IMR-90 (cell line): ENCODE results near the gene IFRD2. TPM values are rescaled to one million over a fixed set of nuclear protein-coding genes. Genes with fewer than 3 reads are reported as not detected.
A peak's percentile ranks its signal among the peaks of the same experiment; 100 is the strongest.

Experiments used
- ATAC-seq: fragments of 200-7000 bp; cut with Tn5 transposase; 2 replicates; pipeline ENCODE4 v1.9.1; 2020; ENCODE audit warnings: low read depth, mild to moderate bottlenecking, moderate library complexity
- BruUV-seq: library from RNA; stranded (reverse); fragments of 400-500 nt; replicated peaks from 2 replicates; lab custom pipeline; 2021; lab: Mats Ljungman, UMichigan
- CTCF ChIA-PET: fragments of 300-600 bp; formaldehyde crosslinking; extraction: SDS; loops from one replicate; lab custom pipeline; 2021; ENCODE audit warnings: antibody characterized with exemption; lab: Yijun Ruan, JAX
- POLR2A ChIA-PET: fragments of 300-600 bp; sonication (Branson Sonifier 250); formaldehyde crosslinking; loops from one replicate; lab custom pipeline; 2022; ENCODE audit warnings: antibody characterized with exemption; ENCODE audit not compliant: unreplicated experiment; lab: Charles Lee
- DNase-seq: peaks from one replicate; pipeline ENCODE4 v3.0.0; 2013
- H2AFZ ChIP-seq: replicated peaks from 2 replicates; pipeline ENCODE3; 2013; ENCODE audit warnings: low read length, mild to moderate bottlenecking; ENCODE audit not compliant: poor library complexity
- H2AK5ac ChIP-seq: 2 replicates; pipeline ENCODE4 v1.6.1; 2013; ENCODE audit warnings: low read depth, low read length, inconsistent platforms
- H2AK9ac ChIP-seq: replicated peaks from 2 replicates; pipeline ENCODE3; 2013; ENCODE audit warnings: mild to moderate bottlenecking, low read depth, low read length, moderate library complexity; ENCODE audit not compliant: poor library complexity
- H2BK120ac ChIP-seq: 2 replicates; pipeline ENCODE4 v1.6.1; 2013; ENCODE audit warnings: low read depth, low read length, inconsistent platforms
- H2BK15ac ChIP-seq: 3 replicates; pipeline ENCODE4 v1.6.1; 2013; ENCODE audit warnings: low read depth, low read length, inconsistent platforms
- H2BK20ac ChIP-seq: 2 replicates; pipeline ENCODE4 v1.6.1; 2013; ENCODE audit warnings: low read depth, mild to moderate bottlenecking, inconsistent platforms, low read length, moderate library complexity
- H2BK5ac ChIP-seq: 2 replicates; pipeline ENCODE4 v1.6.1; 2013; ENCODE audit warnings: mild to moderate bottlenecking, low read depth, low read length, inconsistent platforms; ENCODE audit not compliant: poor library complexity, severe bottlenecking
- H3K14ac ChIP-seq: replicated peaks from 2 replicates; pipeline ENCODE4 v1.6.1; 2013; ENCODE audit warnings: low read depth, low read length, inconsistent platforms
- H3K18ac ChIP-seq: 2 replicates; pipeline ENCODE4 v1.6.1; 2013; ENCODE audit warnings: low read depth, low read length, control low read depth
- H3K23ac ChIP-seq: 2 replicates; pipeline ENCODE4 v1.6.1; 2013; ENCODE audit warnings: low read depth, low read length, inconsistent platforms
- H3K27ac ChIP-seq: 2 replicates; pipeline ENCODE4 v1.5.1; 2013; ENCODE audit warnings: mild to moderate bottlenecking, control low read depth, low read length; ENCODE audit not compliant: insufficient read depth
- H3K27me3 ChIP-seq: 2 replicates; pipeline ENCODE4 v1.6.1; 2013; ENCODE audit warnings: low read length; ENCODE audit not compliant: control insufficient read depth, insufficient read depth
- H3K36me3 ChIP-seq: 2 replicates; pipeline ENCODE4 v1.6.1; 2013; ENCODE audit warnings: low read length, mixed read lengths; ENCODE audit not compliant: control insufficient read depth, insufficient read depth
- H3K4ac ChIP-seq: 2 replicates; pipeline ENCODE4 v1.6.1; 2013; ENCODE audit warnings: low read depth, low read length, inconsistent platforms
- H3K4me1 ChIP-seq: 2 replicates; pipeline ENCODE4 v1.6.1; 2013; ENCODE audit warnings: low read length, mixed read lengths; ENCODE audit not compliant: control insufficient read depth, insufficient read depth
- H3K4me2 ChIP-seq: 2 replicates; pipeline ENCODE4 v1.6.1; 2013; ENCODE audit warnings: low read depth, mild to moderate bottlenecking, control low read depth, low read length, moderate library complexity
- H3K4me3 ChIP-seq: 2 replicates; pipeline ENCODE4 v1.5.1; 2013; ENCODE audit warnings: low read depth, mild to moderate bottlenecking, control low read depth, low read length, moderate library complexity; ENCODE audit not compliant: insufficient read depth
- H3K56ac ChIP-seq: 2 replicates; pipeline ENCODE4 v1.6.1; 2013; ENCODE audit warnings: low read length, inconsistent platforms; ENCODE audit not compliant: insufficient read depth; ENCODE audit errors: extremely low read depth
- H3K79me1 ChIP-seq, 2 experiments: 2 replicates each; pipeline ENCODE4 v1.6.1; 2013; ENCODE audit warnings: low read length in 2 of 2, inconsistent platforms in 1 of 2, low read depth in 1 of 2
- H3K9ac ChIP-seq: 2 replicates; pipeline ENCODE4 v1.6.1; 2013; ENCODE audit warnings: low read depth, low read length, control low read depth
- H3K9me1 ChIP-seq: 2 replicates; pipeline ENCODE4 v1.6.1; 2013; ENCODE audit warnings: low read length, inconsistent platforms; ENCODE audit not compliant: insufficient read depth
- H3K9me3 ChIP-seq: 2 replicates; pipeline ENCODE4 v1.6.1; 2013; ENCODE audit warnings: low read length; ENCODE audit not compliant: control insufficient read depth, insufficient read depth
- H4K20me1 ChIP-seq: 2 replicates; pipeline ENCODE4 v1.6.1; 2013; ENCODE audit warnings: low read length, inconsistent platforms; ENCODE audit not compliant: insufficient read depth
- H4K5ac ChIP-seq: 2 replicates; pipeline ENCODE4 v1.6.1; 2013; ENCODE audit warnings: mild to moderate bottlenecking, low read depth, low read length, control low read depth
- H4K8ac ChIP-seq, 2 experiments: 2 replicates each; pipeline ENCODE4 v1.6.1; 2013; ENCODE audit warnings: low read depth in 2 of 2, low read length in 2 of 2, control low read depth in 1 of 2, inconsistent platforms in 1 of 2
- H4K91ac ChIP-seq: 2 replicates; pipeline ENCODE4 v1.6.1; 2013; ENCODE audit warnings: low read depth, low read length, inconsistent platforms; ENCODE audit not compliant: insufficient read depth
- RFX5 ChIP-seq: IDR thresholded peaks from 2 replicates; pipeline ENCODE4 v1.8.0; 2012; ENCODE audit warnings: low read depth, mild to moderate bottlenecking, low read length, moderate library complexity
- WGBS, 2 experiments: methylation state at CpG; one replicate each; pipeline versions ENCODE4 v1.1.5 to v1.1.7; 2013; ENCODE audit warnings: missing lambda C conversion rate in 2 of 2; ENCODE audit not compliant: insufficient read length in 1 of 2; ENCODE audit errors: extremely low coverage in 2 of 2; 5-methylcytosine and 5-hydroxymethylcytosine counted together
- dilution Hi-C: fragments of 300-500 bp; cut with HindIII; formaldehyde crosslinking; loops from one replicate; pipeline ENCODE4 v1.14.3; 2018; ENCODE audit warnings: low sequenced_read_pairs; ENCODE audit not compliant: unreplicated experiment
- in situ Hi-C: fragments of 300-500 bp; cut with MboI; formaldehyde crosslinking; loops from 3 replicates; pipeline ENCODE4 v1.14.3; 2019; ENCODE audit warnings: low sequenced_read_pairs, inconsistent platforms, mixed read lengths
- intact Hi-C: fragments of 100-400 bp; cut with micrococcal nuclease; formaldehyde crosslinking; loops from 2 replicates; pipeline ENCODE4 v1.10.0; 2022
- polyA plus RNA-seq, 3 experiments: library from polyadenylated mRNA; depleted of rRNA; stranded (reverse); fragments of >200 nt; gene quantifications; 2 replicates each; pipeline ENCODE4 v1.2.3, GENCODE V29; 2012; ENCODE audit warnings: low replicate concordance in 1 of 3
- total RNA-seq: library from RNA; depleted of rRNA; stranded (reverse); fragments of >200 nt; gene quantifications from 2 replicates; pipeline ENCODE4 v1.2.3, GENCODE V29; 2012

Gene IFRD2
- total and polyA plus RNA-seq, 2 of the 4 experiments (the other 2 are of a cell fraction): 52.7 to 79.1 TPM

DNA sequence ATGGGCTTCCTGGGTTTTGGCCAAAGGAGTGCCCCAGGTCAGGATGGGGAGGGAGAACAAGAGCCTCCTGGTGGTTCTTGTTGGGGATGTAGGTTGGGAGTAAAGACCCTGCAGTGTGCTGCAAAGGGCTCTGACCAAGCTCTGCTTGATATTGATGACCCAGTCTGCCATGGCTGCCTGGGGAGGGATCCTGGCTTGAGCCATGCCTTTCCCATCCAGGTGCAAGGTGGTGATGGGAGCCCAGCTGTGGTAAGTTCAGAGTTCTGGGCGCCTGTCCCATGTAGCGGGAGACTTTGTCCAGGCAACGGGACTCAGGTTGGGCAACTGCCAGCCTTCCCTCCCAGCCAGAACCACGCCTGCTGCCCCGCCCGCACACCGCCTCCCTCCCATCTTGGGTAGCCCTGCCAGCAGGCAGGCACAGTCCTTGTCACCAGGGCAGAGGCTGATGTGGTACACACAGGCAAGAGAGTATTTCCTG, 53.6 kb downstream of the IFRD2 start:
- Histone ChIP-seq H3K79me1 (peaks cover 0 to 56% of the 10 kb centered on the region in 2 experiments; a peak in 2 of 4 replicates), H4K91ac (peak overlapping the region; percentile 94), H3K9me1 (peaks cover 10% of the 10 kb centered on the region), H4K8ac (peak overlapping the region; percentile 59 to 90; a peak in 3 of 4 replicates), H3K27me3 (no peaks in the 10 kb centered on the region), H3K23ac (peak overlapping the region; percentile 91), H3K4ac (peak overlapping the region; percentile 97), H3K18ac (no peak overlapping the region), H2BK15ac (peak overlapping the region; percentile 61; the same call in 1 of the 3 replicates), H3K4me1 (peaks cover 30% of the 10 kb centered on the region), H3K27ac (peak overlapping the region; percentile 88), H2BK5ac (peak overlapping the region; percentile 80), H2AK9ac (peak overlapping the region; percentile 100), H2BK20ac (no peak overlapping the region; the same call in 1 of the 2 replicates), H3K4me3 (peak overlapping the region; percentile 82), H3K4me2 (peak overlapping the region; percentile 82), H2AK5ac (peak overlapping the region; percentile 99), H3K9me3 (no peaks in the 10 kb centered on the region), H4K5ac (peak overlapping the region; percentile 9; the same call in 1 of the 2 replicates), H3K14ac (peak overlapping the region; percentile 96), H3K9ac (peak overlapping the region; percentile 88), H3K56ac (peak overlapping the region; percentile 93), H2AFZ (no peak overlapping the region), H3K36me3 (peaks cover 13% of the 10 kb centered on the region), H2BK120ac (peak overlapping the region; percentile 76), H4K20me1 (peaks cover 73% of the 10 kb centered on the region)
- no TSS peak for BruUV-seq
- in situ Hi-C loops (no loop called here), dilution Hi-C loops (no loop called here), intact Hi-C loops (no loop called here)
- ATAC-seq (no peak), DNase-seq (no peak)
- CTCF ChIA-PET: no interaction called here
- TF ChIP-seq RFX5: no peak
- POLR2A ChIA-PET: interaction anchor here (0.6 kb wide), 1 partner anchor 119 kb away, joined by 3 read pairs; no protein-coding TSS in a partner anchor
- no CpG with 5 or more reads among the region's 7 CpGs for WGBS, 2 experiments
